RWPE1 (cell line): ENCODE data around the gene PIK3R2.

Experiments
- CTCF ChIA-PET: fragments of 350-600 bp; sonication (Branson Sonifier 250); formaldehyde crosslinking; extraction: SDS; loops from one replicate; lab custom pipeline; 2021; lab: Yijun Ruan, JAX
- POLR2A ChIA-PET: fragments of 400-600 bp; formaldehyde crosslinking; extraction: SDS; loops from one replicate; lab custom pipeline; 2020; ENCODE audit warnings: antibody characterized with exemption; ENCODE audit not compliant: low non-redundant PET; lab: Yijun Ruan, JAX
- DNase-seq: peaks from one replicate; pipeline ENCODE4 v3.0.0; 2012; ENCODE audit warnings: low spot score
- H3K27ac ChIP-seq: fragments of 450-650 bp; 2 replicates; pipeline ENCODE4 v1.5.1; 2017
- TF ChIP-seq, protein P1 (sequence below): fragments of 450-650 bp; conservative IDR thresholded peaks from 2 replicates; pipeline ENCODE4 v1.5.1; 2017; ENCODE audit warnings: low read depth, mild to moderate bottlenecking

Gene PIK3R2

GRCh38 chr19:18130523-18131242 lies 22.3 kb upstream of the PIK3R2 start:
- no peak for DNase-seq
- TF ChIP-seq, protein P1, sequence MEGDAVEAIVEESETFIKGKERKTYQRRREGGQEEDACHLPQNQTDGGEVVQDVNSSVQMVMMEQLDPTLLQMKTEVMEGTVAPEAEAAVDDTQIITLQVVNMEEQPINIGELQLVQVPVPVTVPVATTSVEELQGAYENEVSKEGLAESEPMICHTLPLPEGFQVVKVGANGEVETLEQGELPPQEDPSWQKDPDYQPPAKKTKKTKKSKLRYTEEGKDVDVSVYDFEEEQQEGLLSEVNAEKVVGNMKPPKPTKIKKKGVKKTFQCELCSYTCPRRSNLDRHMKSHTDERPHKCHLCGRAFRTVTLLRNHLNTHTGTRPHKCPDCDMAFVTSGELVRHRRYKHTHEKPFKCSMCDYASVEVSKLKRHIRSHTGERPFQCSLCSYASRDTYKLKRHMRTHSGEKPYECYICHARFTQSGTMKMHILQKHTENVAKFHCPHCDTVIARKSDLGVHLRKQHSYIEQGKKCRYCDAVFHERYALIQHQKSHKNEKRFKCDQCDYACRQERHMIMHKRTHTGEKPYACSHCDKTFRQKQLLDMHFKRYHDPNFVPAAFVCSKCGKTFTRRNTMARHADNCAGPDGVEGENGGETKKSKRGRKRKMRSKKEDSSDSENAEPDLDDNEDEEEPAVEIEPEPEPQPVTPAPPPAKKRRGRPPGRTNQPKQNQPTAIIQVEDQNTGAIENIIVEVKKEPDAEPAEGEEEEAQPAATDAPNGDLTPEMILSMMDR: no peak
- H3K27ac ChIP-seq: no peak overlapping the region
- ChIA-PET CTCF (interaction anchor here (0.5 to 0.6 kb wide), 2 partner anchors 112 to 1513 kb away, joined by 3 read pairs; partner anchors contain the start of gene GMIP), POLR2A (no interaction called here)

DNA sequence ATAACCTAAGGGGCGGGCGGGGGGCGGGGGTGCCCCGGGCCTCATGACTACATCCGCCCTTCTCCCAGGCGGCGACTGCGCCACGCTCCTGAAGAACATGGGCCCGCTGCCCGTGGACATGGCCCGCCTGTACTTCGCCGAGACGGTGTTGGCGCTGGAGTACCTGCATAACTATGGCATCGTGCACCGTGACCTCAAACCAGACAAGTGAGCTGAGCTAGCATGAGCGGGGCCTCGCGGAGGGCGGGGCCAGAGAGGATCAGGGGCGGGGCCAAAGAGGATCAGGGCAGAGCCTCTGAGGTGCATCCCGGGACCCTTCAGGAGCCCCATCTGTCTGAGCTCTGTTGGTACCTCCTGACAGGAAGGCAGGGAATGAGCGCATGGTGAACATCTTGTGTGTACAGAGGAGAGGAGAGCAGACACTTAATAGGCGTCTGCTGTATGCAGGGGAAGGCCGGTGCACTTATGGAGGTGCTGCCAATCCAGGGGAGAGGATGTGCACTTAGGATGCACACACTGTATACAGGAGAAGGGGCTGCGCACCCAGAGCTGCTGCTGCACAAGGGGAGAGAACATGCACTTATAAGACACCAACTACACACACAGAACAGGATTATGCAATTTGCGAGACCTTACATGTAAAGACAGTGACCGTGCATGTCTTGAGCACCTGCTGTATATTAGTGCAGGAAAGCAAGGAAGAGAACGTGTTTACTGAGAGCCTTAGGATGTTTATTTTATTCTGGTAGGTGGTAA lies 20.9 kb upstream of the PIK3R2 start:
- no peak for DNase-seq
- ChIA-PET CTCF (no interaction called here), POLR2A (no interaction called here)
- TF ChIP-seq, protein P1: no peak
- no peak overlapping the region for H3K27ac ChIP-seq

DNA sequence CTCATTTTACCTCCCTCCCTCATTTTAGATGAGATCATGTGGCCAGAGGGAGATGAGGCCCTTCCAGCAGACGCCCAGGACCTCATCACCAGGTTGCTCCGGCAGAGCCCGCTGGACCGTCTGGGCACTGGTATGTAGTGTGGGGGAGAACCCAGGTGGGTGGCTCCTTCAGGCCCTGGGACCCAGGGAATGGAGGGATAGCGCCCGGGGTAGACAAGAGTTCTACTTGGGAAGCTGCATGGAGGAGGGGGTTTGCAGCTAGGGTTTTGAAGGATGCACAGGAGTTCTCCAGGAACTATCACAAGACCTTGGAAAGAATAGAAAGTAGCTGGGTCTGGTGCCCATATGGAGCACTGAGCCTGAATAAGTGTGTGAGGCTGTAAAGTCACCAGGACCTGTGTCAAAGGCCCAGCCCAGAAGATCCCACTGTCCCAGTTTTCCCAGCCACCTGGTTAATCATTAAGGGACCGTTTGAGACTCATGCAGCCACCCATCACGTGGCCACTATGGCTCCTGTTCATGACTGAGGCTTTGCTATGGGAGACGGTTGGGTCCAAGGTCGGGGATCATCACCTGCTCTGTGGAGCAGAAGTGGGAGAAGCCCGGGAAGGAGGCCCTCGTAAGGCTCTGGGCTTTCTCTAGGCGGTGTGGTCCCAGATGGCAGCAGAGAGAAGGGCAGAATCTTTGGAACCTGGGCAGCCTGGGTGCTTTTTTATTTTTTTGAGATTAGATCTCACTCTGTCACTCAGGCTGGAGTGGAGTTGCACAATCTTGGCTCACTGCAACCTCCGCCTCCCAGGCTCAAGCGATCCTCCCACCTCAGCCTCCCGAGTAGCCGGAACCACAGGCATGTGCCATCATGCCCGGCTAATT lies 17.0 kb upstream of the PIK3R2 start:
- ChIA-PET CTCF (no interaction called here), POLR2A (no interaction called here)
- no peak for DNase-seq
- TF ChIP-seq, protein P1: no peak
- H3K27ac ChIP-seq: peak overlapping the region; percentile 60

- POLR2A ChIA-PET: no interaction called here
- H3K27ac ChIP-seq: peak overlapping the region; percentile 60
- DNase-seq: no peak
- TF ChIP-seq, protein P1: no peak
- CTCF ChIA-PET: interaction anchor here (0.6 to 0.9 kb wide), 2 partner anchors 15 to 24 kb away, joined by 3 to 4 read pairs; no protein-coding TSS in a partner anchor
Measured at GRCh38 chr19:18137242-18137641, 15.7 kb upstream of the PIK3R2 start.

GRCh38 chr19:18137657-18138339 lies 15.2 kb upstream of the PIK3R2 start:
- TF ChIP-seq, protein P1: no peak
- CTCF ChIA-PET: interaction anchor here (0.9 kb wide), 1 partner anchor 14 kb away, joined by 4 read pairs; no protein-coding TSS in a partner anchor
- peak overlapping the region; percentile 60 for H3K27ac ChIP-seq
- POLR2A ChIA-PET: no interaction called here
- DNase-seq: no peak
